Trophoblast cell (in vitro differentiated cells and primary cell): ENCODE data around the gene P2RY2.

Experiments used
- DNase-seq, 2 donors: peaks; one replicate each; pipeline ENCODE4 v3.0.0-alpha.2; 2016
- H2AFZ ChIP-seq: 2 replicates; pipeline ENCODE4 v1.6.1; 2013; ENCODE audit warnings: low read length, moderate library complexity, mild to moderate bottlenecking; ENCODE audit not compliant: insufficient read depth, poor library complexity
- H2AK5ac ChIP-seq: 2 replicates; pipeline ENCODE4 v1.6.1; 2013; ENCODE audit warnings: mild to moderate bottlenecking, low read length
- H2BK120ac ChIP-seq: 2 replicates; pipeline ENCODE4 v1.6.1; 2013; ENCODE audit warnings: low read length, mild to moderate bottlenecking, moderate library complexity; ENCODE audit not compliant: insufficient read depth, poor library complexity
- H2BK12ac ChIP-seq: 2 replicates; pipeline ENCODE4 v1.6.1; 2013; ENCODE audit warnings: mild to moderate bottlenecking, low read length, moderate library complexity
- H2BK5ac ChIP-seq: 2 replicates; pipeline ENCODE4 v1.6.1; 2013; ENCODE audit warnings: low read length, low read depth, moderate library complexity, mild to moderate bottlenecking; ENCODE audit not compliant: poor library complexity
- H3K14ac ChIP-seq: 2 replicates; pipeline ENCODE4 v1.6.1; 2013; ENCODE audit warnings: mild to moderate bottlenecking, low read length
- H3K18ac ChIP-seq: 2 replicates; pipeline ENCODE4 v1.6.1; 2013; ENCODE audit warnings: mild to moderate bottlenecking, low read length
- H3K23ac ChIP-seq: 2 replicates; pipeline ENCODE4 v1.6.1; 2013; ENCODE audit warnings: low read length
- H3K27ac ChIP-seq: 2 replicates; pipeline ENCODE4 v1.5.1; 2013; ENCODE audit warnings: low read depth, mild to moderate bottlenecking, inconsistent platforms, low read length, moderate library complexity
- H3K27me3 ChIP-seq: 2 replicates; pipeline ENCODE4 v1.6.1; 2013; ENCODE audit warnings: inconsistent platforms, mild to moderate bottlenecking, low read length, moderate library complexity; ENCODE audit not compliant: insufficient read depth
- H3K36me3 ChIP-seq, 2 experiments: 1 replicate in 1 of 2; 2 replicates in 1 of 2; pipeline ENCODE4 v1.6.1; 2013; ENCODE audit warnings: low read length in 2 of 2, mild to moderate bottlenecking in 2 of 2, moderate library complexity in 1 of 2; ENCODE audit not compliant: insufficient read depth in 2 of 2, control insufficient read depth in 1 of 2
- H3K4ac ChIP-seq: 2 replicates; pipeline ENCODE4 v1.6.1; 2013; ENCODE audit warnings: low read depth, mild to moderate bottlenecking, low read length, moderate library complexity
- H3K4me1 ChIP-seq, 2 experiments: 1 replicate in 1 of 2; 2 replicates in 1 of 2; pipeline ENCODE4 v1.6.1; 2013; ENCODE audit warnings: low read length in 2 of 2, mild to moderate bottlenecking in 2 of 2, moderate library complexity in 1 of 2; ENCODE audit not compliant: insufficient read depth in 2 of 2, control insufficient read depth in 1 of 2
- H3K4me2 ChIP-seq: 2 replicates; pipeline ENCODE4 v1.6.1; 2013; ENCODE audit warnings: inconsistent platforms, mild to moderate bottlenecking, low read length, moderate library complexity
- H3K4me3 ChIP-seq: 2 replicates; pipeline ENCODE4 v1.5.1; 2013; ENCODE audit warnings: mild to moderate bottlenecking, low read depth, low read length, inconsistent platforms
- H3K79me1 ChIP-seq: one replicate; pipeline ENCODE4 v1.6.1; 2013; ENCODE audit warnings: low read length
- H3K79me2 ChIP-seq: 2 replicates; pipeline ENCODE4 v1.6.1; 2013; ENCODE audit warnings: low read length, mild to moderate bottlenecking; ENCODE audit not compliant: control insufficient read depth, insufficient read depth, poor library complexity
- H3K9ac ChIP-seq: 2 replicates; pipeline ENCODE4 v1.6.1; 2013; ENCODE audit warnings: mild to moderate bottlenecking, low read length
- H3K9me3 ChIP-seq: 2 replicates; pipeline ENCODE4 v1.6.1; 2013; ENCODE audit warnings: low read depth, mild to moderate bottlenecking, control low read depth, inconsistent platforms, low read length; ENCODE audit not compliant: insufficient read depth
- H4K12ac ChIP-seq: 2 replicates; pipeline ENCODE4 v1.6.1; 2013; ENCODE audit warnings: low read depth, mild to moderate bottlenecking, low read length, moderate library complexity
- H4K8ac ChIP-seq: 2 replicates; pipeline ENCODE4 v1.6.1; 2013; ENCODE audit warnings: low read depth, mild to moderate bottlenecking, low read length, moderate library complexity
- H4K91ac ChIP-seq: one replicate; pipeline ENCODE4 v1.6.1; 2013; ENCODE audit warnings: low read depth, mild to moderate bottlenecking, low read length, moderate library complexity
- WGBS: extraction: QIAGEN DNeasy Blood & Tissue Kit; methylation state at CpG from one replicate; pipeline ENCODE4 v1.1.7; 2013; ENCODE audit warnings: missing lambda C conversion rate; ENCODE audit not compliant: insufficient read length, insufficient coverage; ENCODE audit errors: extremely low coverage; 5-methylcytosine and 5-hydroxymethylcytosine counted together

P2RY2 gene

GRCh38 chr11:73226297-73227006, 8.4 kb downstream of the P2RY2 start:
- Histone ChIP-seq H3K4me3 (no peak overlapping the region), H4K12ac (no peak overlapping the region), H3K27ac (no peak overlapping the region), H3K27me3 (no peaks in the 10 kb centered on the region), H2BK5ac (no peak overlapping the region), H3K4me2 (no peak overlapping the region), H3K23ac (no peak overlapping the region), H2BK120ac (peak overlapping the region; percentile 59), H3K4me1 (peaks cover 52 to 57% of the 10 kb centered on the region in 2 experiments), H3K9ac (no peak overlapping the region), H2AK5ac (peak overlapping the region; percentile 27), H4K8ac (peak overlapping the region; percentile 1), H3K79me1 (peaks cover 33% of the 10 kb centered on the region), H3K18ac (no peak overlapping the region), H2BK12ac (peak overlapping the region; percentile 83), H3K4ac (peak overlapping the region; percentile 2), H3K79me2 (peaks cover 11% of the 10 kb centered on the region), H3K14ac (no peak overlapping the region), H4K91ac (peak overlapping the region; percentile 33), H3K9me3 (no peaks in the 10 kb centered on the region), H2AFZ (no peak overlapping the region), H3K36me3 (no peaks in the 10 kb centered on the region)
- WGBS = no CpG with 5 or more reads among the region's 8 CpGs
- no peak for DNase-seq

DNA sequence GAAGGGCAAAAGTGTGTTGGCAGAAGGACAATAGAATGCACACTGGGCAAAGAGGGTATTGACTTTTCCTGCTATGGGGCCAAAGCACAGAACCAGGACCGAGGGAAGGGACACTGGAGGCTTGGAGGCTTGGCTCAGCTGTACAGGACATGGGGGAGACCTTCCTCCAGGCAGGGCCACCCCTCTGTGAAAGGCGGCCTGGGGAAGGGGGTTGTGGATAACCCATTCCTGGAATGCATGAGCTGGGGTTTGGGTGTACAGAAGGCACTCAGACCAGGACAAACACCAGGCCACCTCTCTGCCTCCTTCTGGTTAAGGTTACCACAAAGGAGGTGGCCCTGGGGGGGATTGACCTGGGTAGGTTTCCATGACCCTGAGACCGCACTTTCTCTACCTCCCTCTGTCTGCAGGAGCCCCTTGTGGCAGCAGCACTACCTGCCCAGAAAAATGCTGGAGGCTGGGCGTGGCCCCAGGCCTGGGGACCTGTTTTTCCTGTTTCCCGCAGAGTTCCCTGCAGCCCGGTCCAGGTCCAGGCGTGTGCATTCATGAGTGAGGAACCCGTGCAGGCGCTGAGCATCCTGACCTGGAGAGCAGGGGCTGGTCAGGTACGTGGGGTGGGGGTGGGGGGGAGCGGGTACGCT, 9.6 kb downstream of the P2RY2 start:
- H3K9ac ChIP-seq = no peak overlapping the region
- no peak overlapping the region for H3K4me3 ChIP-seq
- H2BK120ac ChIP-seq = peak overlapping the region; percentile 1
- peak overlapping the region; percentile 45 for H2BK12ac ChIP-seq
- DNase-seq = peak; percentile 98
- peak overlapping the region; percentile 48 for H3K27ac ChIP-seq
- peak overlapping the region; percentile 13 for H3K14ac ChIP-seq
- H3K23ac ChIP-seq = no peak overlapping the region
- peak overlapping the region; percentile 1 for H3K4me2 ChIP-seq
- H3K79me2 ChIP-seq = peaks cover 11% of the 10 kb centered on the region
- H4K12ac ChIP-seq = no peak overlapping the region
- WGBS = no CpG with 5 or more reads among the region's 12 CpGs
- H3K9me3 ChIP-seq = no peaks in the 10 kb centered on the region
- peak overlapping the region; percentile 5 for H2BK5ac ChIP-seq
- H4K91ac ChIP-seq = peak overlapping the region; percentile 31
- H3K4ac ChIP-seq = peak overlapping the region; percentile 75
- H2AFZ ChIP-seq = no peak overlapping the region
- H2AK5ac ChIP-seq = peak overlapping the region; percentile 80
- no peaks in the 10 kb centered on the region for H3K36me3 ChIP-seq
- H3K79me1 ChIP-seq = peaks cover 33% of the 10 kb centered on the region
- peak overlapping the region; percentile 85 for H3K18ac ChIP-seq
- H3K4me1 ChIP-seq = peaks cover 51 to 53% of the 10 kb centered on the region in 2 experiments
- H4K8ac ChIP-seq = peak overlapping the region; percentile 59
- no peaks in the 10 kb centered on the region for H3K27me3 ChIP-seq

DNA sequence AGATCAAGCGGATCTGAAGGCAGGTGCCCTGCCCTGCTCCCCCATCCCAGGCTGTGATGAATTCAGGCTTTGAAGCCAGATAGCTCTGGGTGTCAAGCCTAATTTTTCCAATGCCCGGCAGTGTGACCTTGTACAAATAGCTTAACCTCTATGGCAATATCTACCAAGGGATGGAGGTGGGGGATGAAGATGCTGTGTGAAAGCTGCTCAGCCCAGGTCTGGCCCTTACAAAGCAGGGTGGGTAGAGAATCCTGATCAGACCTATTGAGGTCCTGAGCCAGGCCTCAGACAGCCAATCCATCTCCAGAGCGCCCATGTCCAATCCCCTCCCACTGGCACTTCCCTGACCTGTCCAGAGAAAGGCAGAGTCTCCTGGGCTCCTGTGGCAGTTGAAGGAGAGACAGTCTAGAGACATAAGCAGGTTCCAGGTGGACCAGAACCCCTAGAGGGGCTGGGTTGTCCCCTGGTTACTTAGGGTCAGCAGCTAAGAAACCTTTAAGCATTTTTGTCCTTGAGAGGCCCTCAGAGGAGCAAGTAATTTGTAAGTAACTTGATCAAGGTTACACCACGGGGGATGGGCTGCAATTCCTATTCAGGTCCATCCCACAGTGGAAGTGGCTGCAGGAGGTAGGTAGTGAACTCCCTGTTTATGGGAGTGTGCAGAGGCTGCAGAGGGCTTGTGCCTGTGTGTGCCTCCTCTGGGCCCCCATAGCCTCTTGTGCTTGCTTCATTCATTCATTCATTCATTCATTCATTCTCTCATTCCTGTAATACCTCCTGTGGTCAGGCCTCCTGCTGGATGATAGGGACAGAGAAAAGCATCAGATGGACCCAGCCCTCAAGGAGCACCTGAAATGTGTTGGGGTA, 10.4 kb downstream of the P2RY2 start:
- H3K23ac ChIP-seq = no peak overlapping the region
- H4K12ac ChIP-seq = no peak overlapping the region
- no peak overlapping the region for H3K4ac ChIP-seq
- H4K91ac ChIP-seq = peak overlapping the region; percentile 5
- peak overlapping the region; percentile 10 for H3K18ac ChIP-seq
- no peak overlapping the region for H2AK5ac ChIP-seq
- H3K9me3 ChIP-seq = no peaks in the 10 kb centered on the region
- no peak overlapping the region for H3K4me3 ChIP-seq
- no peaks in the 10 kb centered on the region for H3K27me3 ChIP-seq
- H3K4me1 ChIP-seq = peaks cover 51 to 53% of the 10 kb centered on the region in 2 experiments
- no peak overlapping the region for H3K9ac ChIP-seq
- WGBS = no CpG with 5 or more reads among the region's 4 CpGs
- no peak overlapping the region for H2AFZ ChIP-seq
- peak overlapping the region; percentile 20 for H2BK12ac ChIP-seq
- no peak overlapping the region for H3K14ac ChIP-seq
- H3K36me3 ChIP-seq = no peaks in the 10 kb centered on the region
- no peak for DNase-seq
- peaks cover 11% of the 10 kb centered on the region for H3K79me2 ChIP-seq
- H3K79me1 ChIP-seq = peaks cover 33% of the 10 kb centered on the region
- H4K8ac ChIP-seq = no peak overlapping the region
- peak overlapping the region; percentile 3 for H3K4me2 ChIP-seq
- H2BK120ac ChIP-seq = peak overlapping the region; percentile 8
- peak overlapping the region; percentile 31 for H2BK5ac ChIP-seq
- no peak overlapping the region for H3K27ac ChIP-seq

GRCh38 chr11:73229321-73229895, 11.3 kb downstream of the P2RY2 start:
- H3K4me3 ChIP-seq = no peak overlapping the region
- no CpG with 5 or more reads among the region's 11 CpGs for WGBS
- H2BK12ac ChIP-seq = no peak overlapping the region
- H3K9me3 ChIP-seq = no peaks in the 10 kb centered on the region
- no peak overlapping the region for H2BK5ac ChIP-seq
- no peak overlapping the region for H3K4ac ChIP-seq
- no peak overlapping the region for H4K12ac ChIP-seq
- no peak overlapping the region for H3K9ac ChIP-seq
- H3K4me1 ChIP-seq = peaks cover 45 to 48% of the 10 kb centered on the region in 2 experiments
- H4K91ac ChIP-seq = no peak overlapping the region
- H3K79me1 ChIP-seq = peaks cover 28% of the 10 kb centered on the region
- no peak overlapping the region for H3K14ac ChIP-seq
- no peaks in the 10 kb centered on the region for H3K27me3 ChIP-seq
- H4K8ac ChIP-seq = no peak overlapping the region
- DNase-seq = no peak
- no peak overlapping the region for H3K23ac ChIP-seq
- no peak overlapping the region for H3K18ac ChIP-seq
- no peak overlapping the region for H3K4me2 ChIP-seq
- peak overlapping the region; percentile 6 for H2AK5ac ChIP-seq
- H3K27ac ChIP-seq = no peak overlapping the region
- H3K79me2 ChIP-seq = peaks cover 9% of the 10 kb centered on the region
- H2BK120ac ChIP-seq = no peak overlapping the region
- peaks cover 0 to 2% of the 10 kb centered on the region in 2 experiments for H3K36me3 ChIP-seq
- H2AFZ ChIP-seq = no peak overlapping the region
